Right forelimb (tissue), 1 donor: ENCODE results near the gene CYP2R1.

ENCODE experiments used
- DNase-seq: peaks from one replicate; pipeline ENCODE4 v3.0.0-alpha.2; 2018

Gene CYP2R1, protein sequence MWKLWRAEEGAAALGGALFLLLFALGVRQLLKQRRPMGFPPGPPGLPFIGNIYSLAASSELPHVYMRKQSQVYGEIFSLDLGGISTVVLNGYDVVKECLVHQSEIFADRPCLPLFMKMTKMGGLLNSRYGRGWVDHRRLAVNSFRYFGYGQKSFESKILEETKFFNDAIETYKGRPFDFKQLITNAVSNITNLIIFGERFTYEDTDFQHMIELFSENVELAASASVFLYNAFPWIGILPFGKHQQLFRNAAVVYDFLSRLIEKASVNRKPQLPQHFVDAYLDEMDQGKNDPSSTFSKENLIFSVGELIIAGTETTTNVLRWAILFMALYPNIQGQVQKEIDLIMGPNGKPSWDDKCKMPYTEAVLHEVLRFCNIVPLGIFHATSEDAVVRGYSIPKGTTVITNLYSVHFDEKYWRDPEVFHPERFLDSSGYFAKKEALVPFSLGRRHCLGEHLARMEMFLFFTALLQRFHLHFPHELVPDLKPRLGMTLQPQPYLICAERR

DNA sequence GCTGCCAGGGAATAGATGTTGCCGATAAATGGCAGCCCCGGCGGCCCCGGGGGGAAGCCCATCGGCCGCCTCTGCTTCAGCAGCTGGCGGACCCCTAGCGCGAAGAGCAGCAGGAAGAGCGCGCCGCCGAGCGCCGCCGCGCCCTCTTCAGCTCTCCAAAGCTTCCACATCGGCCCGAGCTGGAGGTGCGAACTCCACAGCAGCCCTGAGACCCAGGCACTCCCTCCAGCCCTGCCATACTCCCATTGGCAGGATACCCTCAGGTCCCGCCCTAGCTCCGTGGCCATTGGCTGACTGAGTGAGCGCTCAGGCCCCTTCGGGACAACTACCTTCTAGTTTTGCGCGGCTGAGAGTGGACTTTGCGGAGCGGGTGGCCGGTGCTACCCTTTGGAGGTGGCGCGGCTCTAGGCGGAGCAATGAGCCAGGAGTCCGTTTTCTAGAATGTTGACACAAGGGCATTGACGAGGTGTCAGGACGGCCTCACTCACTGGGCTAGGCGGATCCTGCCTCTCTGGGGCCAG is at the start of gene CYP2R1:
Gene CYP2R1, minus strand, starts transcription at position 196 of the 521 bp plus-strand sequence. Its CDS starts 26 bp downstream, at position 170.
- peak; percentile 94 for DNase-seq

DNA sequence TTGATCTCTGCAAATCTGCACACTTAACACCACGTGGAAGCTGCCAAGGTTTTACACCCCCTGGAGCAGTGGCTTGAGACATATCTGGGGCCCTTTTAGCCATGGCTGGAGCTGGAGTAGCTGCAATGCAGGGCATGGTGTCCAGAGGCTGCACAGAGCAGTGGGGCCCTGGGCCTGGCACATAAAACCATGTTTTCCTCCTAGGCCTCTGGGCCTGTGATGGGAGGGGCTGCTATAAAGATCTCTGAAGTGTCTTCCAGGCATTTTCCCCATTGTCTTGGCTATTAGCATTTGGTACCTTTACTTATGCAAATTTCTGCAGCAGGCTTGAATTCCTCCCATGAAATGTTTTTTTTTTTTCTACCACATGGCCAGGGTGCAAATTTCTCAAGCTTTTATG is 46.9 kb upstream of the CYP2R1 start:
- no peak for DNase-seq

DNA sequence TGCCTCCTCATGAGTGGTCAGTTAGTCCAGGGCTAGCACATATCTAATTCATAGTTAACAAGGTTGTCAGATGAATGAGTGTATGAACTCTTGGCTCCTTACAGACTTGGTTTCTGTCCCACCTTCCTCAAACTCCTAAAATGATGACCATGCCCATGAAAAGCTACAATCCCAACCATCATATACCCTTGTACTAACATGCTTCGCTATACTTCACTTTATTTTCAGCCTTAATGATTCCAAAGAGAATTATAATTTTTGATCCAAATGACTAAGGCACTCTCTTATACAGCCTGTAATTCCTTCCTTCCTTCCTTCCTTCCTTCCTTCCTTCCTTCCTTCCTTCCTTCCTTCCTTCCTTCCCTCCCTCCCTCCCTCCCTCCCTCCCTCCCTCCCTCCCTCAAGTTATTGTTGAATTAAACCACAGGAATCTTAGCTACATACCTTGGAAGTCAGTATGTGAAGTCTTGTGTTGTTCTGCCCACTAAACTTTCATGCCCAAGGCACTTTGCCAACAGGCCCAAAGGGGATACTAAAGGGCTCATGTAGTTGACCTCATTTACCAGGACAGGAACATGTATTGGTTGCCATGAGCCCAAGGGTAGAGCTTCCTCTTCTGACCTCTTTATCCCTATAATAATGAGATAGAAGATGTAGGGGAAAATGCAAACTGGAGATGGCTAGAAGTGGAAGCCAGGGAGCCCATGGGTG is 42.8 kb upstream of the CYP2R1 start:
- no peak for DNase-seq

DNA sequence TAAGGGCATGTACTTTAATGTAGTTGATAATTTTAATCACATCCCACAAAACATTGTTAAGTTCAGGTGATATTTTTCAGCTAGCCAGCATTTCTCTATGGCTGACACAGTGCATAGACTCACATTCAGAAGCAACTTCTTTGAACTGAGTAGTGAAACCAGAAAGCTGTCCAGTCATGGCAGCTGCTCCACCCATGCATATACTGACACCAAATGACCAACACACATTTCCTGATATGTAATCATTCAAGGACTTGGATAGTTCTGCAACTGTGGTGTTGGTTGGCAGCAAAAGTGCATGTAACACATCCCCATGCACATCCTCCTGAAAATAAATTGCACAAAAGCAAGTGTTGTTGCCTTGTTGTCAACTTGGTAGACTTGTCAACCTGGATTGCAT is 40.4 kb upstream of the CYP2R1 start:
- DNase-seq = no peak

DNA sequence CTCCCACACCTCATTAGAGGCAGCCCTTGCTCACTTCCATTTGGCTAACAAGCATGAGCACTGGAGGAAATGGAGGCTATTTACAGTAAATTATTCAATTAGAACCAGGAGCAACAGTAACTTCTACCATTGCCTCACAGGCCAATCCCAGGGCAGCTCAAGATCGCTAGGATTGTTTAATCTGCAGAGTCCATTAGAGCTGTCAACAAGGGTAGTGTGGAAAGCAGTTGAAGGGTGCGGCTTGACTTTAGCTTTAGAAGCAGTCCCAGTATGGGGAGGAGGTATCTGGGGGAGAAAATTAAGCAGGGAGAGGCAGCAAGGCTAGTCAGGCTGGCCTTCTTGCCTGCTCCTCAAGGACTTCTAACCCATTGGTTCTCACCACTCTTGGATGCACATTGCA is 38.3 kb upstream of the CYP2R1 start:
- no peak for DNase-seq

DNA sequence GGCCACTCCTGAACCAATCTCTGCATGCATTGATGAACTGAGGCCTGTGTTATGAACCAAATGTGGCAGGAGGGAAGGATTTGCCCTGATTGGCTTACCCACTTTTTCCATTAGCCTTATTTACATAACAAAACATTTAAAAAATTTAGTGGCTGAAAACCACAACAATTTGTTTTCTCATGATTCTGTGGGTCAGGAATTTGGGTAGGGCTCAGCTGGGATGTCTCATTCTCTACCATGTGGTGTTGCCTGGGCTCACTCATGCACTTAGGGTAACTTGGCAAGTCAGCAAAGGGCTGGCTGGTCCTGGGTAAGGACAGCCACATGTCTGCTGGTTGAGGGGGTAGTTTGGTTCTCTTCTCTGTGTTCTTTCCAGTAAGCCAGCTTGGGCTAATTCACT is 35.1 kb upstream of the CYP2R1 start:
- DNase-seq = no peak

DNA sequence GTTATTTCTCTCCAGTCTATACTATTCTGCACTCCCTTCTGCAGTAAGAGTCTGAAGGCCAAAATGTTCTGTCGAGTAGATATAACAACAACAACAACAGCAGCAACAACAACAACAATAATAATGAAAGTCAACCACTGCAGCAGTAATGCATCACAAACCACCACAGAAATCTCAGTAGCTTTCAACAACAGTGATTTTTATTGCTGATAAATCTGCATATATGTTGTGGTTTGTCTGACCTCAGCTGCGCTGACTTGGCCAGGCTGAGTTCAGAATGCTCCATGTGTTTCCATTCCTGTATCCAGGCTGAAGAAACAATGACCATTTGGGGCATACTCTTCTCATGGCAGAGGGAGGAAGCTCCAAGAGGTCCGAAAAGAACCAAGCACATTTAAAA is 32.3 kb upstream of the CYP2R1 start:
- no peak for DNase-seq

DNA sequence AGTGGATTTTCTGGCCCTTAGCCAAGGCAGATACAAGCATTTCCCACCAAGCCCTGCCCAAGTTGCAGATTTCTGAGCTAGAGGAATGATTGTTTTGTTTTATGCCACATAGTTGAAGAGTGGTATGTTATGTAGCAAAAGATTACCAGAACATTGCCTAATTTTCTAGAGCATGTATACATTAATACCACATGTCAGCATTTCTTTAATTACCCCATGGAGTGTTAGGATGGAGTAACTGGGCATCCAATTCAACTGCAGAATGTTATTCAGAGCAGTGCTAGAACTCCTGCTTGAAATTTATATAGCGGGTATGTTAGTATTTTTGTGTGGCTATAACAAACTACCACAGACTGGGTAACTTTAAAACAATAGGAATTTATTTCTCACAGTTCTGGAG is 24.4 kb upstream of the CYP2R1 start:
- no peak for DNase-seq

DNA sequence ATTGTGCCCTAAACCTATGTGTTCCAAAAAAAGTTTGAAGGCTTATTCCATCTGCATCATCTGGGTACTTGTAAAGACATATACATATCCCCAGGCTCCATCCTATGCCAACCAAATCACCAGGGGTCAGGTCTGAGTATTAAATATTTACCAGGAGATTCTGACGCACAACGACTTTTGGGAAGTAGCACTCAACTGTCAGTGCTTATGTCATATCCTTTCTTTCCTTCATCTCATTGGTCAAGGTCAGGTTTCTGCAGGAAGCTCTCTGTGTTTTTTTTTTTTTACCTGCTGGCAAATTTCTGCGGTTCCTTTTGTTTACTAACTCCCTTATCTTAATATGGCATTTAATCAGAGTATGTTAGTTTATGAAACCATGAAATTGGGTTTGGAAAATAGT is 22.5 kb upstream of the CYP2R1 start:
- no peak for DNase-seq

DNA sequence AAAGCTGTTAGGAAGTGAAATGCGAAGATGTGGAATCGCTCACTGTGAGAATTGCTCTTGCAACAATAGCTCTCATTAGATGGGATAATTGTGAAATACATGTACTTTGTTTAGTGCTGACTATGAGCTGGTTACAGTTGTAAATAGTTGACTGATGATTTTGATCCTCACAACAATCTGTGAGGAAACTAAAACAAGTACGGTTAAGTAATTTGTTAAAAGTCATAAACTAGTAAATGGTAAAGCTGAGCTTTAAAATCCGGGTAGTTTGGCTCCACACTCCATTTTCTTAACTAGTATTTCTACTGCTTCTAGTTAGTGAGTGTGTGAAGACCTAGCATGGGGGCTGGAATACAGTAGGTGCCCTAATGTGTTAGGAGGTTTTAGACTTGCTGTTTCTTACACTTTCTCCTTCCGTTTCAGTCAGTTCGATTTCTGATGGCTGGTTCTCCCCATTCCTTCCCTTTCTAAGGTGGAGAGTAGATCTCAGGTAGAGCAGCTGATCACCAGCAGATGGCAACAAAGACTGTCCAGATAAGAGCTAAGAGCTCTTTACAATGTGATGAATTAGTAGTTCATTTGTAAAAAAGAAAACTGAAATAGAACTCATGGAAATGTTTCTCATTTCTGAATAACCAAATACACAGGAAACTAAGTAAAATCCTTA is 16.3 kb upstream of the CYP2R1 start:
- no peak for DNase-seq

DNA sequence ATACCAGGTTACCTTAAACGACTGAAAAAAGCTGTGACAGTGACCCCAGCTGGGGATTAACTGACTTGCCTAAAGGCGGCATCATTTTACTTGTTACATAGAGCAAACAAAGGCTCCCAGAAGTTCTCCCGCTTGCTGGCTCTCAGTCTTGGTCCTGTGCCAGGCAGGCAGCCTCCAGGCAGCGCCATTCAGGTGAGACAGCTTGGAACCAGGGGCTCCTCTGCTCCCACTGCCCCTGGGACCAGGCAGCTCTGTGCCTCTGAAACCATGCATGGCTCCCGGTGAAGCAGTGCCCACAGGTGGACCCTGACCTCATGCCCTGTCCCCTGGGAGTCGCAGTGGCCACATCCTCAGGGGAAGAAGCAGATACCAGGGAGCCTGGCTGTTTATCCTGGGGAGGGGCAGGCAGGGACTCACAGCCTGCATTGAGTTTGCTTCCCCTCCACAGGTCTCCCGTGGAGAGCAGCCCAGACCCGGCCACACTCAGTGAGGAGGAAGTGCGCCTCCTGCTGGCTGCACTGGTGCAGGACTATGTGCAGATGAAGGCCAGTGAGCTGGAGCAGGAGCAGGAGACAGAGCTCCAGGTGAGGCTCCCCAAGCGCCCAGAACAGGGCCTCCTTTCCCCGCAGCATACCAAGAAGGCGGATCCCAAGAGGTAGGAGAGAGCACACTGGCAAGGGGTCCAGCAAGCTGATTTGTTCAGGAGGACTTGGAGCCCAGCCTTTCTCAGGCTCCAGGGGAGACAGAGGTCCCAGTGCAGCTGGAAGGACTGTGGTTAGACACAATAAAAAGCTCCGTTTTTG is 15.6 kb upstream of the CYP2R1 start:
- DNase-seq = peak; percentile 74

DNA sequence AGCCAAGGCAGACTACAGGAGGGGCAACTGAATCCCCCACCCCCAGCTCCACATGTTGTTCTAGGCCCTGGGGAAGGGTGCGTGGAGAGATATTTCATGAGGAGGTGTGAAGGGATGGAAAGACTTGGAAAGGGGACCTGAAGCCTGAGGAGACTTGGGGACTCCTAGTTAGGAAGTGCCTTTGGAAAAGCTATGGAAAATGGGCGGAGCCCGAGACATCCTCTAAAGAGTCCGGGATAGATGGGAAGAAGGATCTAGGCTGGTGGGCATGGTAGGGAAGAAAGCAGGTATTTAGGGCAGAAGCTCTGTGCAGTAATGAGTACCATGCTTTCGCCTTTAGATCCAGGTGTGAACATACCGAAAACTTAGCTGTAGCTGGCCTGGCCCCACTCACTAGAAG is 15.0 kb upstream of the CYP2R1 start:
- no peak for DNase-seq

DNA sequence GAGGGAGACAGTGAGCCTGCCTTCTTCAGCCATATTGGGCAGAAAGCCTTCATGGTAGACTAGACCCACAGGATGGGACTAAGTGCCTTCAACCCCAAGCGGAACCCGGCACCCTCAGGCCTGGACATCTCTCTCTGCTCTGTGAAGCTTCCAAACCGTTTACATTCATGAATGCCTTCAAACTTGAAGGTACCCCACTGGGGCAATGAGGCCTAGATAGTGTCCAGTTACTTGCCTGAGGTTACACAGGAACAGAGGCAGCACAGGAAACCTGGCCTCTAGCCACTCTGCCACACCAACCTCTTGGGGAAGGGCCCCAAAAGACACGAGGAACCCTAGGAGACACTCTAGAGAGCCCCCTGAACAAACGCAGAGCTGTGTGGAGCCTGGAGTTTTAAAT is 14.5 kb upstream of the CYP2R1 start:
- DNase-seq = no peak

DNA sequence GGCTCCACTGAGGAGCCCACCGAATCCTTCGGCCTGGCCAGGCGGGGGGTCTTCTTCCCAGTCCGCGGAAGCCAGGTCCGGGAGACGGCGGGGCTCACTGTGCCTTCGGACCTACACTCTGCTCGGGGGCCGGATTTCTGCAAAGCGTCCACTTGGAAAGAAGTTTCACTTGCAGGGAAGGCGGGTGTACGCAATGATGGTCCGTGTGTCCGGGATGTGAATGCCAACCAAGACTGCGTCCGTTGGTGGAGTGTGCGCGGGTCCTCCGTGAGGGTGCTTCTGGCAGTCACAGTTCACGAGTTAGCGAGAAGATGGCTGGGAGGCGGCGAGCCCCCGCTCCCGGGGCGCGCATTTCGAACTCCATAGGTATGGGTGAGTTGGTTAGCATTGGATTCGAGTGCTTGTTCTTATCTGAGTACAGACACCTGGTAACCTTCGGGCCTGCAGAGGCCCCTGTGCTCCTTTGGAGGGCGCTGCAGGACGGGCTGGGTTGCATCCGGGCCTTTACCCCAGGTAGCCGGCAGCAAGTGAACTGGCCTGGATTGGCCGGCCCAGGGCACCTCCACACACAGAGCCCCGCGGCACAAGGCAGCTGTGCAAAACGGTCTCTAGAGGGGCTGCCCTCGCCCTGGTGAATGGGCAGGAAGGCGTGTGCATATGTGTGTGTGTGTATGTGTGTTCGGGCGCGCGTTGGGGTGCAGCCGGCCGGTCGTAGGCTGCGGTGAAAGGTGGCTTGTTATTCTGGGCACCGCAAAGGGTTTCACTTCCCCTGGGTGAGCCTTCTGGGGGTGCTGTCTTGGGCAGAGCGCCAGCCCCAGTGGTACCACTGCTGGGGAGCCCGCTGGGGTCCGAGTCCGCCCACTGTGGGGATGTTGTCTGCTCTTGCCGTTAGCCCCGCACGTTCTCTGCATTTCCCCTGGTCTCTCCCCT is 13.3 kb upstream of the CYP2R1 start:
- DNase-seq = no peak

DNA sequence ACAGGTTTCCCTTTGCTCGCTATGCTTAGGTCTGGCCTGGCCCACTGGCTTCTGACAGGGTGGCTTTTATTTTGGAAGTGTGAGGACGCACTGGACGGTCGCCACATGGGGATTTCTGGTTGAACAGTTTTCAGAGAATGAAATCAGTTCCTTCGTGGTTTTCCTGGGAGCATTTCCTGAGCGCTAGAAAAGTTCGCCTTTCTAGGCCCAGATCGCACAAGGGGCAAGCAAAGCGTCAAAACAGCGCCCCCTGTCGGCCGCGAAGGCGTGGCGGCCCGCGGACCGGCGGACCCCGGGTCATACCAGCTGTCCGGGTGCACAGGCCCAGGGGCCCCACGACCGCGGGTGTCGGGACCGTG is 12.7 kb upstream of the CYP2R1 start:
- peak; percentile 86 for DNase-seq

DNA sequence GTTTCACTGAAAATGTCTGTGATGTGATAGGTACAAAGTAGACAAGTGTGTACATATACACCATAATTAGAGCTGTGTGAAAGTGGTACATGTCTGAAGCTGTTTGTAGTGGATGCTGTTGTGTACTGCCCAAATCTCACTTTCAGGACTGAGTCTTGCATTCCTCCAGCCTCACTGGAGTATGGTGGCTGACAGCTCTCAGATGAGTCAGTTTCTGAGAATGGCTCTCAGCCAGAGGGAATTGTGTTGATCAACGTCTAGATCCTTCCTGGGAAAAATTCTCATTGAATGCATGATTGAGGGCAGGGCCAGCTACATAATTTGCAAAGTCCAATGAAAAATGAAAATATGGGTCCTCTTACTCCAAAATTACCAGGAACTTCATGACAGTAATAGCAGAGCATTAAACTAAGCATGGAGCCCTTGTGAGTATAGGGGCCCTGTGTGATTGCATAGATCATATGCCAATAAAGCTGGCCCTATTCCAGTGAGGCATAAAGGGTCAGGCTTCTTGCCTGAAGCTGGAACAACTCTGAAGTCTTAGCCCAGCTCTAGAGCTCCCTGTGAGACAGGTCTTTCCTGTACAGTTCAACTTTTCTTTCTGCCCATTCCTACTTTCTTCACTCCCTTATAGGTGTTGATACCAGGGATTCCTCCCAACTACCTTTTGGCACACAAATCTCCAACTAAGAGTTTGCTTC is 10.8 kb upstream of the CYP2R1 start:
- DNase-seq = no peak

DNA sequence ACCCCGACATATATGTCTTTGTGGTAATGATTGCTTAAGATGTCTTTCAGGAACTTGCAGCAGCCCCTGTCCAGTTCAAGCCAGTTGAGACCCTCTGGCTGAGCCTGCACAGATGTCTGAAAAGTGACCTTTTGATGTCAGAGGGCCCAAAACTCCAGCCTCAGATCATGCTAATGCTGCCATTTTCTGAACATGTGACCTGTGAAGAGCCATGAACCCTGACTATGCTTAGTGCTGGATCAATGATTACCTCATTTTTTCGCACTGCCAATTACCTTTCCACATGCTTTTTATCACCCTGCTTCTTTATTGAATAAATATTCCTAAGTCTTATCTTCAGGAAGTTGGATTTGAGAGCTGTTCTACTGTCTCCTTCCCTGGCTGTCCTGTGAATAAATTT is 6.9 kb upstream of the CYP2R1 start:
- no peak for DNase-seq

DNA sequence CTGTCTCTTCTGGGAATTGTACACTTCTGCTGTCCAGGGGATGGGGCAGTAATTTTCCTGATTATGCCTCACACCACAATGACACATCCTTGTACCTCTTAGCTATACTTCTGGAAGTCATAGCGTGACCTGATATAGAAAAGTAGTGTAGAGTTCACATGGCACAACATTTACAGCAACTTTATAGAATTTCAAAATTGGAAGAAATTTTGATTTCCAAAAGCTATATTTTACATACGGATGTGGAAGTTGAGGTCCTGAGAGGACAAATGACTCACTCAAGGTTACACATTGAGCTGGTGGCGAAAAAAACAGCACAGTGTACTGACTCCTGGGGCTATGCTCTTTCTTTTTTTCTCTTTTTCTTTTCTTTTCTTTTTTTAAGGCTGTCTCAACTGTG is 6.3 kb upstream of the CYP2R1 start:
- DNase-seq = no peak

DNA sequence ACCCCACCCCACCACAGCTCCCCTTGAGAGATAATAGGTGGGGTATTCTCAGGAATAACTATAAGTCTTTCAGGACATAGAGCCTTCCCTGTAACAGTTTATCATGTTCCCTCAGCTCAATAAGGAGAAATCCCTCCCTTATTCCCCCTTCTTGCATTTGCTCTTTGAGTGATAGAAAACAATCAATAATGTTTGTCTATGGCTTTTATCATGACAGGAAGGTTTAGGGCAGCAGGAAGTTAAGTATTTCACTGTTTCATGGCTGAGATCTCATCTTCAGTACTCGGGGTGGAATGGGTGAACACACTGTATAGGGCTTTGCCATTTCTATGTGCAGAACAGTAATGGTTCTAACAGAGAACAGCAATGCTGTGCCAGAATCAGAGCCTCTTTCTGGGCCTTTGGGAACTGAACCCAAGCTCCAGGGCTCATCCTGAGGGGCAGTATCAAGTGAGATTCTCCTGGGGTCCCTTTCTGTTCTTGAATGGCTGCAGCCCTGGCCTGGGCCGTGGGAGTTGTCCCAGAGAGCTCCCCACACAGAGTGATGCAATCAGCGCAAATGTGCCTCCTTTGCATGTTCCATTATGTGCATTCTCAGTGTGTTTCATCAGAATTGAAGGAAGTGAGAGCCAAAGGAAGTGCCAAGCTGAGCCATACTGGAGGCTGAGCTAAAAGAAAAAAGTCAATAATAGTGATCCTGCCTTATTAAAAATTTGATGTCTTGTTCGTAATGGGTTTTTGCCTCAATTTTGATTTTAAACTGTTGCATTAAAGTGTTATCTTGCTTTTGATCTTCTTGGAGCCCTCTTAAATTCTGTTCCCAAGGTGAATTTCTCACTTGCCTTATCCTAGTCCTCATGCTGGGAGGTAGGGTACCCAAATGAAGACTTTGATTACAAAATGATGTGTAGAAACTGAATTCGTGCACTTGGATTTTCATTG is 2.9 kb upstream of the CYP2R1 start:
- no peak for DNase-seq

DNA sequence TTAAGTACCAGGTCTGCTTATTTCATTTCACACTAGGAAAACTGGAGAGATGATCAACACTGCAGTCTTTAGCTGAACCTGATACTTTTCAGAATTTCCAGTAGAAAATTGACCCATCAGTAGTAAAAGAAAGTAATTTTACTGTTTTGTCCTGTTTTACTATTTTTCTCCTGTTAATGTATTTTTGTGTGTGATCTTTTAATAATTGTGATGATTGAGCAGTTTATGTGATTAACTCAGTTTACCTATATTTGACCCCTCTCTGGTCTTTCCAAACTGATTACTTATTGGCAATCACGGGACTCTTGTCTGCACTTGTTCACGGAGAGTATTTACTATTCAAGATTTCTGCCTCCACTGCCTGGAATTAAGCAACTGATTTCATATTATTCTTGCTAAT is 546 bp upstream of the CYP2R1 start:
- DNase-seq = no peak
